GM18507 (cell line): ENCODE results near the gene NOTCH2NLA.
A peak's percentile ranks its signal among the peaks of the same experiment; 100 is the strongest.
"Not testable (repeated sequence)": the region's sequence is repeated elsewhere in the genome, so short reads cannot be mapped to it uniquely, and the experiment has no call there.

Experiments used
- DNase-seq: peaks from one replicate; pipeline ENCODE4 v3.0.0; 2011; ENCODE audit warnings: low read depth; ENCODE audit not compliant: insufficient read length; ENCODE audit errors: extremely low spot score
- FAIRE-seq: peaks from 2 replicates; lab custom pipeline; 2011; peaks lifted over from hg19 to GRCh38; lab: Jason Lieb, UNC

NOTCH2NLA gene

DNA sequence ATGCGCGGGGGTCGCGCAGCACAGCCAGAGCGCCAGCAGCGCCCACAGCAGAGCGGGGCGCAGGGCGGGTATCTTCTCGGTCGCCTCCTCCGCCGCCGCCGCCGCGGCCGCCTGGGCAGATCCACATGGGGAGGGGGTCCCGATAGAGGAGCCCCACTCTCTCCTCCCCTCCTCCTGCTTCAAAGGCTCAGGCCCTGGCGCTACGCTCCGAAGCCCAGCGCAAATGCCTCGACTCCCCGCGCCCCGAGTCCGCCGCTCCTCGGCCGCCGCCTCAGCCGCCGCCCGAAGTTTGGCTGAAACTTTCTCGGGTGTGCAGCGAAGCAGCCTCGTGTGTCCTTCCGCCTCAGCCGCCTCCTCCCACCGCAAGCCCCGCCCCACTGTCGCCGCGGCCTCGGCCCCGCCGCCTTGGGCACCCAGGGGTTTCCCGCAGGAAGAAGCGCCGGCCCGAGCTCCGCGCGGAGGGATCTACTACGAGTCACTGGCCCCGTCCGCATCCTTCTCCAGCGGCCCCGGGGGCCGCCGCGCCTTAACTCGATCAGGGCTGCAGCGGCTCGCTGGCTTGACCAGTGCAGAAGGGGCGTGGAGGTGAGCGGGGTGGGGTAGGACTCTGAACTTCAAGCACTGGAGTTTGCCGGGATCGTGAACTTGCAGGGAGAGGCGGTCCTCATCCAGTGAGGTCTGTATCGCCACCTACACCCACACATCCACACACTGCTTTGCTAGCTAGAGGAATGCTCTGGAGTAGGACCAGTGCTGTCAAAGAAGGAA, at the start of gene NOTCH2NLA:
NOTCH2NLA (minus strand) TSS at position 312 of the 768 bp plus-strand sequence. CDS start 39,684 bp downstream, outside the sequence.
- not testable (repeated sequence) for DNase-seq
- peak; percentile 90 for FAIRE-seq

DNA sequence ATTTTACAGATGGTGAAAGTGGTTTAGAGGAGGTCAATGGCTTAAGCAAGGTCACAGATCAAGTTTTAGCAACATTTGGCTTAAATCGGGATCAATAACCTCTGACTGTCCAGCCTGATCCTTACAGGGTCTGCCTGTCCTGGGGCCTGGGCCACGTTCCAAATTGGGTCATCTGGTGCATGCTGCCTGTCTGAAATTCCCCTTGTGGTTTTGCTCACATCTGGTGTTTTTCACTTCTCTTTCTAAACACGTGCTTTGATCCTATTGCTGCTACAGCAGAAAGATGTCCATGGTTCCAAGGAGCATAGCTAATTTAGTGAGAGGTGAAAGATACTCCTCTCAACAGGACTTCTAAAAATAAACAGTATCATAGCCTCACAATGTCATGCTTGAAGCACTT, 49.5 kb upstream of the NOTCH2NLA start:
- not testable (repeated sequence) for FAIRE-seq, DNase-seq

DNA sequence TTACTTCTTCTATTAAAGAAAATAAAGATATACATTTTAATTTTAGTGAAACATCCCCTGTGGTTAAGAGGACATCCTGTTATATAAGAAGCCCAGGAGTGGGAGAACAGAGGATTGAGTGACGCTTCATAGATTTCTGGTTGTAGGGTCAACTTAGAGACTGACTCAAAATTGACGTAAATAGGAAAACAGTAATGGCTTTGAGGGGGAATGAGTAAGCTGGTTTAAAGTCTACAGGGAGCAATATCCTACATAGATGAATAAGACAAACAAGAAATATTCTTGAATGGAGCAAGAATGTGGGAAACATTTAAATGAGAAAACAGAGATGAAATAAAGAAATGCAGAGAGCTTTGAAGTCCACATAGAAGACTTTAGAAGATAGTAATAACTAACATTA, 48.3 kb upstream of the NOTCH2NLA start:
- not testable (repeated sequence) for FAIRE-seq

DNA sequence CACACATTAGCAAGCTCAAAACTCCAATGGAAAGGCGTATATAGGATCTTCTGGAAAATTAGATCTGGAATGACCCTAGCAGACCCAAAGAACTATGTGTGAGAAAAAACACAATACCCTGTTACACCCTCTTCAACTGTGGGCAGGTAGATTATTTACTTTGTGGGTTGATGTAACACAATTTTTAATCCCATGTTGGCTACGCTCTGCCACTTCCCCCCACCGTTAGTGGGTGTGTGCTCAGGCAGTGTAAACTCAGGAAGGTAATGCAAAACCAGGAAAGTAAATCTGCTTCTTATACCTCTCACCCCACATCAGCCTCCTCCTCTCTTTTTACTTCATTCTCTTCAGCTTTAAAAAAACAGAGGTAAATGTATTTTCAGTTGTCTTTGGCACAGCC, 45.3 kb upstream of the NOTCH2NLA start:
- not testable (repeated sequence) for FAIRE-seq, DNase-seq

More for the DNA sequence above, 48.3 kb upstream of the NOTCH2NLA start:
- not testable (repeated sequence) for DNase-seq

DNA sequence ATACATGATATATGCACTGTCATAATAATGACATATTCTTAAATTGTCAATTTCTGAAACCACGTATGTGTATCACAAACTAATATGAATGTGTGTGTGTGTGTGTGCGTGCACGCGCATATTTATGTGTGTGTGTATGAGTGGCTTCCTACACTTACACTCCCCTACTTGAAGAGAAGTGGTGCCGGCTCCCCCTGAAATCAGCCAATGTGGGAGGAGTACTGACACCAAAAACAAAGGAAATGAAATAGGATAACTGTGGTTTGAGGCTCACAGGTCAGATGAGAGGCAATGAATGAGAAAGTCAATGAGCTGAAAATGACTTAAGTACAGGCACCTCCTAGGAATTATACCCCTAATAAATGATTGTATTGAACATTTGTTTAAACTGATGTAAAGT, 44.4 kb upstream of the NOTCH2NLA start:
- not testable (repeated sequence) for FAIRE-seq, DNase-seq

DNA sequence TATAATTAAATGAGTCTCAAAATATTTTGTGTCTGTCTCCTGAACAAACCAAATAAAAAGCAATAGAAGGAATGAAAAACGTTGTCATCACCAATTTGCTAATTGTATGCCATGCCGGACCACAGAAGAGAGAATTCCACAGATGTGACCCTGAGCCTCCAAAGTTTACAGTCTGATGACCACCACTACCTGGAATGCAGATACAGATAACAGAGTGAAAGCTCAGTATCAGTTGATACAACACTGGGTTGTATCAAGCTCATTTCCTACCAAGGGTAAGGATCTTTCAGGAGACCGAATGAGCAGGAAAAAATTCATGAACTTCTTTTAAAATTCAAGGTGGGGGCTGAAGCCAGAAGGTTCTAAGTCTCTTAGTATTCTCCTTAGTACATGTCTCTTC, 43.9 kb upstream of the NOTCH2NLA start:
- not testable (repeated sequence) for DNase-seq, FAIRE-seq

DNA sequence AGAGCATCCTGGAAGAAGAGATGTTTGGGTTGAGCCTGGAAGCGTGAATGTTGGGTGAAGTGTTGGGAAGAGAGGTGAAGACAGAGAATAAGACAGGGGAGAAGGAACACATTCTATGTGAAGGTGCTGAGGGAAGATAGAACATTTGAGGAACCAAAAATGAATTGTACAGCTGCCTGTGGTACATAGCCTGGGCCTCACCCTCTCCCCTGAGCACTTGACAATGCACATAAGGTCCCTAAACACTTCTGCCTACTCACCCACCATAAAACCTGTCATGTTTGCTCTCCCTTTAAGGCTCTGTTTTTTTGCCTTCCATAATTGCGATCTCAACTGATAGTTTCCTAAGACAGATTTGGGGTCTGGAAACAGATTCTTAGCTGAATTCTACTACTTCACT, 43.2 kb upstream of the NOTCH2NLA start:
- not testable (repeated sequence) for DNase-seq, FAIRE-seq

DNA sequence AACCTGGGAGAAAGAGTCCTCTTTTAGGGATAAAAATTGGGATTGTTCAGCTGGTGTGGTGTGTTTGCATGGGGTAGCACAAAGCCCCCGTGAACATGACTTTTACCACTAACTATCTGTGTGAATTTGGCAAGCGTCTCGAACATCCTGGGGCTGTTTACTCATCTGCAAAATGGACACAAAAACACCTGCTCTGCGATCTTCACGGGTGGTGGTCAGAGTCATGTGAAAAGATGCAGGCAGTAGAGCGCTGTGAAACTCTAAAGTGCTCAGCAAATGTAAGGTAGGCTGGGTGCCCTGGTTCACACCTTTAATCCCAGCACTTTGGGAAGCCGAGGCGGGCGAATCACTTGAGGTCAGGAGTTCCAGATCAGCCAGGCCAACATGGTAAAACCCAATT, 41.3 kb upstream of the NOTCH2NLA start:
- not testable (repeated sequence) for DNase-seq, FAIRE-seq

DNA sequence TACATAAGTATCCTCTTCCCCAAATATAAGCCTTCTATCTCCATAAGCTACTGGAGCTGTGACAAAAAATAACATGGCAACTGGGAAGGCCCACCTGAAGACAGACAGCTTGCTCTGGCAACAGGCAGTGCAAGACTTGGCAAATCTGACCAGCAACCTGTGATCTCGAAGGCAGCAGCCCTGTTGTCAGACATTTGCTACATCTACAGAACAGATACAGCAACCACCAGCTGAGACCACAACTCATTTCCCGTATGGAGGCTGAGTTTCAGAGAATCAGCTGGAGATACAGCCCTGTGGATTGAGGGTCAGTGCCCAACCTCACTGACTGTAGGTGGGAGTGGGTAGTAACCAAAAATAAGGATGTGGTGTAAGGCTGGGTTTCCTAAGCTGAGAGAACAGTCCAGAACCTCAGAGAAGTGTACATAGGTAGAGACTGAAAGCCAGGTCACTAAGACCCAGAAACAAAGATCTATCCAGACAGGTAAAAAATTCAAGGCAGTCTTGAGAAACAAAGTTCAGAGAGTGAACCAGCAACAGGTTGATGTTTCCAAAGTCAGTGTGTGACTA, 37.4 kb upstream of the NOTCH2NLA start:
- not testable (repeated sequence) for DNase-seq, FAIRE-seq

DNA sequence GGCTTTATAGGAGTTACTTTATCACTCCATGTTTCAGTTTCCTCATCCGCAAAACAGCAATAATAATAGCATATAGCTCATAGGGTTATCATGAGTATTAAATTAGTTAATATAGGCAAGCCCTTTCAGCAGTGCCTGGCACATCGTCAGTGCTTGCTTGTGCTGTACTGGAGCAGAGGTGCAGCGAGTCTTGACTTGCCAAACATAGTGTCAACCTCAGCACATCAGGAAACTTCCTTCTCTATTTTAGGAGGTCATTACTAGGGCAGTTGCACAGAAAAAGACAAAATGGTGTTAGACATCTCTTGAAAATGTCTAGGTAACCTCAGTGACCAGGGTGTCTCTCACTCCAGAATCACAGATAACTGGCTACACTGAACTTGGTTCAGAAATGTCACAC, 35.9 kb upstream of the NOTCH2NLA start:
- DNase-seq, FAIRE-seq: not testable (repeated sequence)

DNA sequence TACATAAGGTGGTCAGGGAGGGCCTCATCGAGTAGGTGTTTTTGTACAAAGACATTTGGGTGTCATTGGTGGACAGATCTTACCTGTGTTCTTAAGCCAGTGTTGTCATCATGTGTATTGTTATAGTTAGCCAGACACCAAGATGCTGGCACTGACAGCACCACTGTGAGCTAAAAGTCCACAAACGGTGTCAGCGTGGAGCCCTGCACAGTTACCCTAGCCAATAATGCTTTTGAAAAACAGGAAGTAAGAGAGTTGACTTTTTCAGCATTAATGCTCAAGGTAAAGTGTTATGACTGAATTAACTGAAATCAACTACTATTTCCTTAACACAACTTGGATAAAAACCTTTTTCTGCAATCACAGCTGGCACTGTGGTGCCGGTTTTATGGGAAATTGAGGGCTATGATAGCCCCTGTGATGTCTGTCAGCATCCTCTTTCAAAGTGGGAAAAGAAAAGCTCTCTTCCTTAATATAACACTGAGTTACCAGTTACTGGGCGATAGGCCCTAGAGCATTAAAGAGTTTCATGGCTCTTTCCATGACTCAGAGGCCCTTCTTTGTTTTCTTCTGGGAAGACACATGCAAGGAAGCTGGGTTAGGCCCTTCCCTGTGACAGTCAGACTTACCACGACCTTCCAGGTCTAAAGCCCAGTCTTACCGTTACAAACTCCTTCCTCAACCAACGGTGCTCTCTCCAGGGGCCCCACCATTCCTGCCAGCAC, 31.3 kb upstream of the NOTCH2NLA start:
- FAIRE-seq, DNase-seq: not testable (repeated sequence)

DNA sequence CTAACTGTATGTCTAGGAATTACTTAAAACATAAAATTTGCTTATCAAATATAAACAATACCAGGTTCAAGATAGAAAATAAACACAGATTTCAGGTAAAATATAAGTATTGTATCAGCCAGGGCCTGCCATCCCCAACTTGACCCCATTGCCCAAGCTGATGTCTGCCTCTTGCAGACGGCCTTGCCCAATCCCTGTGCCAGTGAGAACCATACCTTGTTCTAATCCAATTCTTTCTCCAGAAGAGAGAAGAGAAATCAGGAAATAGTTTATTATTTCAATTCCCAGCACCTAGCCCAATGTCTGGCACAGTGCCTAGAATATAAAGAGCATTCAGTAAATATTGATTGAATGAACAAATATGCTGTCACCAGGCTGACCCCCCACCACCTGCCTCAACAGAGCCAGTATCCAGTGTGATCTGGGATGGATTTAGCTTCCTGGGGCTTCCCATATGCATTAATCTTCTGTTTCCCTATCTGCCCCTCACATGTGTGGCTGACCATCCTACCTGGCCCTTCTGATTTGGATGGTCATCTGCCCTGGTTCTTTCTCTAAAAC, 29.3 kb upstream of the NOTCH2NLA start:
- FAIRE-seq, DNase-seq: not testable (repeated sequence)

DNA sequence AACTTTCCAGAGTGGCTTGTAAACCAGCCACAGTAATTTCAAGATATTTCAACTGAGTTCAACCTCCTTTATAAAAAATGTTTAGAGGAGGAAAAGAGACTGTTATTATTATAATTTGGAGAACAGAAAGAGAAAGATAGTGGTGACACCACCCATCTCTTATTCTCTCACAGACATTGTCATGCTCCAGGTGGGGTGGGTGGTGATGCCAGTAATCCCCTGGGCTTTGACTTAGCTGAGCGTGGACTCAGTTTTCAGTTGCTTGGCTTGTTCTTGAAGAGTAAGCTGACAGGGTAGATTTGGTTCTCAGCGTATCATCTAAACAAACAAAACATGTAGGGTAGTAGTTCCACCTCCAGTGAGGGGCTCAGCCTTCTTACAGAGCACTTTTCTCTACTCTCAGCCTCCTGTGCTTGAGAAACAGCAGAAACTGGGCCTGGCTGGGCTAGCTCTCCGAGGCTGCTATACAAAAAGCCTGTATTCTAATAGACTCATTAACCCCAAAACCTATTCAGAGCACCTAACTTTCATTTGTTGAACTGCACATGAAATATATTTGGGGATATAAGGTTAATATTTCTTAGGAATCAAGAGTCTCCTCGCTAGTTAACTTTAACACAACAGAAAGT, 25.9 kb upstream of the NOTCH2NLA start:
- FAIRE-seq, DNase-seq: not testable (repeated sequence)

DNA sequence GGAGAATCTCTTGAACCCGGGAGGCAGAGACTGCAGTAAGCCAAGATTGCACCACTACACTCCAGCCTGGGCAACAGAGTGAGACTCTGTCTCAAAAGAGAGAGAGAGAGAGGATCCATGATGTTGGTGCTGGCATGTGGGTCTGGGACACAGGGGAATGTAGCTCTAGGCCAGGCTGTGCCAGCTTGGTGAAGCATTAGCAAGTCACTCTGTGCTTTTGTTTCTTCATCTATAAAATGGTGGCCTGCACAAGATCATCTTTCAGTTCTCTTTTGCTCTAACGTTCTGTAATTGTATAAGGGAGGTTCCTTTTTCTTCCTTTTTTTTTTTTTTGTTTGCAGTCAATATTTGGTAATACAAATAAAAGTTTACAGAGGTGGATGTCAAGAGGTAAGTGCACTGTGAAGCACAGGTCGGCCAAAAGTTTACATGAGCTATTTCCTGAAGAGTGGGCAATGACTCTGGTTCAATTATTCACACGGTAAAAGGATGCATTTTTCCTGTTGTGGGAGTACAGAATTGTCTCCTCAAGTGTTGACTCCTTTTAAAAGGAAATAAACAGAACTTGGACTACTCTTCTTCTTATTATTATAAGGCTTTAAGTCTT, 24.5 kb upstream of the NOTCH2NLA start:
- not testable (repeated sequence) for DNase-seq, FAIRE-seq

DNA sequence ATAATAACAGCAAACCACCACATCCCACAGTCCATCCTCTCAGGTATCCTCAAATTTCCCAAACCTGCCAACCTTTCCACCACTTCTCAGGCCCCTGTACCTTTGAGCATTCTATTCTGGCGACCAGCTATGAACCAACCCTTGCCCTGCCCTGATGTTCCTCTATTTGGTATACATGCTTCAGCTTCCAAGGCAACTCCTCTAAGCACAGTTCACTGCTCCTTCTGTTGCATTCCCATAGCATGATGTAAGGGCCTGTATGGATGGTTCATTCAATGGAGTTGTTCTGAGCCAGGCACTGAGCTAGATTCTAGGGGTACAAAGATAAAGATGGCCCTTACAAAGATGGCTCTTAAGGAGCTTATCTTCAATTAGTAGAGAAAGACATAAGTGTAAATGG, 22.7 kb upstream of the NOTCH2NLA start:
- DNase-seq, FAIRE-seq: not testable (repeated sequence)

DNA sequence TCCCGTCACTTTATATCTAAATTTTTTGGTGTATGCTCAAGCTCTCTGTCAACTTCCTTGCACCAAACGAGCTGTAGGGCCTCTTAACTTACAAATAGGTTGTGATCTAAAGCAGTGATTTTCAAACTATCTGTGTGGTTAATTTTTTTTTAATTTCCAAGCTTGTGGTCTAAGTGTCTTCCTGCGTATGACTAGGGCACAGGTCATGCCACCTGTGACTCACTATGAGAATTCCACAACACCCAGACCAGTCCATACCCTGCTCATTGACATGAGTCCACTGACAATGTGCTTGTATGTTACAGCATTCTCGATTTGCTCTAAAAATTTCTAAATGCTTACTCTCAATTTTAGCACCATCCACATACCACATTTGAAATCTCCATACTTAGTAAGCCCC, 19.8 kb upstream of the NOTCH2NLA start:
- not testable (repeated sequence) for FAIRE-seq, DNase-seq

DNA sequence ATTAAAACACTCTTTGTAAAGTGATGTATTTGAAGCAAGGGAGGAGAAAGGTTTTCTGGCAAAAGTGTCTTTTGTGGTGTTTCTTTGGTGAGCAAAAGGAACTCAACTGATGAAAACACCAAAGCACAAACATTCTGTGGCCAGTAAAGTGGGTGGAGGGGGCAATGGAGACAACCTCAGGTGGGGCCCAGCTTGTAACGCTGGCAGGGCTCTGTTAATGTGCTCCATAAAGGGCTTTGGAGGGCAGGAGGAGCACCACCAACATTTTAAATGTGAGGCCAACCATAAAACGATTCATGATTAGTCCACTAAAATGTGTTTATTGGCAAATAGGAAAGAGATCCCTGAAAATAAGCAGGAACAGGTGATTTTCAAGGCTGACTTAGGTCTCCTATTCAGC, 7.8 kb upstream of the NOTCH2NLA start:
- not testable (repeated sequence) for FAIRE-seq, DNase-seq

DNA sequence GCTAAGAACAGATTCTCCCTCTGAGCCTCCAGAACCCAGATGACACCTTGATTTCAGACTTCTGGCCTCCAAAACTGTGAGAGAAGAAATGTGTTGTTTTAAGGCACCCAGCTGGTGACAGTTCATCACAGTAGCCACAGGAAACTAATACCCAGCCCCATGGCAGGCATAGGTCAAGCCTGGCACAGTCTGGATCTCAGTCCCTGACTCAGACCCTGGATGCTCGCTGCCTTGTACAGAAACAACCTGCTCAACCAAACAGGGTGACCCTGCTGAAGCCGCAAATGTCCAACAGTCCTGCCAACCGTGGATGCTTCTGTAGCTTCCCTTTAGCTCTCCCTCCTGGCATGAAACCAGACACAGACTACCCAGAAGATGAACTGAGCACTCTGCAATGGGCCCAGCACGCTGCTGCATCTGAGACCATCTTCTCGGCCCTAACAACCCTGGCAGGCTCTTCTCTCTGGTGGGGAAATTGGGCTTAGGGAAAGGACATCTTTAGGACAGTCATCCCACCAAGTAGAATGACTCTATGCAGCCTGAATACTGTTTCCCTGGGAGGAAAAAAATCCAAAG, 7.3 kb upstream of the NOTCH2NLA start:
- FAIRE-seq: not testable (repeated sequence)

More for the DNA sequence above, 7.3 kb upstream of the NOTCH2NLA start:
- DNase-seq: not testable (repeated sequence)
